ENCODE measurements around the gene PCSK9.

PCSK9 gene

DNA sequence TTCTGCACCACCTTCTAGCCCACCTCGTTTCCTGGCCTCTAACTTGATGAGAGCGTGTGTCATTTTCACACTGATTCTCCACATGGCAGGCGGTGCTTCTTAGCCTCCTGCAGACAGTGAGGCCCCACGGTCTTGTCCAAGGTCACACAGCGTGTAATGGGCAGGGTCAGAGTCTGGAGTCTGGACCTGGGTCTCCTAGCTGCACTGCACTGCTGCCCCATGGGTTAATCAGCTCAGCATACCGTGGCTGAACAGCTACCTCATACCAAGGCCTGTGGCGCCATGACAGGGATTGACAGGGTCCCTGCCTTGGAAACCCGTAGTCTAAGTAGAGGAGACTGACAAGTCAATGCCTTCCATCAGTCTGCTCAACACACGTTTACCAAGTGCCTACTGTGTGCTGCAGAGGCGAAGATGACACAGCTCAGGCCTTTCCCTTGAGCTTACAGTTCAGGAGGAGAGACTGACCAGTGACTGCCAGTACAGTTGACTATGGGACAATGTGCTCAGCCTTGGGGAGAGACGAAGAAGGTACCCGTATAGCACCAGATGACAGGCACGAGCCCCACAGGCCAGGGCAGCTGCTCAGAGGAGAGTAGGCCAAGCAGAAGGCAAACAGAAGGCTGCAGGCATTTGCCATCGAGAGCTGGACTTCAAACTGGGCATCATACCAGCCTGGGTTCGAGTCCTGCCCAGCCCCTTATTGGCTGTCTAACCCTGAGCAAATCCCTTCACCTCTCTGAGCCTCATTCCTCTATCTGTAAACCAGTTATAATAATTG lies 5.5 kb downstream of the PCSK9 start:
- no peak for DNase-seq (ENCODE audit: low read depth)

DNA sequence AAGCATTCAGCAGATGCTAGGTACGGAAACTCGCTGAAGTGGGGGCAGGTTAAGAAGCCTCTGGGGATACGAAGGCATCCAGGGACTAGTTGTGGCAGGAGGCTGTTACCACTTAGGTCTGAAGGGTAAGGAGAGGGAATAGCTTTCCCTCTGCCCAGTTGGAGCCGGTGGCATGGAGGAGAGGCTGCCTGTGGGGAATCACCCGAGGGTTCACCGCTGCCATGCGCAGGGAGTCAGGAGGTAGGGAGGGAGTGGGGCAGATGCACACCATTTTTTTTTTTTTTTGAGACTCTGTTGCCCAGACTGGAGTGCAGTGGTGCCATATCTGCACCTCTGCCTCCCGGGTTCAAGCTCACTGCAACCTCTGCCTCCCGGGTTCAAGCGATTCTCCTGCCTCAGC lies 6.1 kb downstream of the PCSK9 start:
- DNase-seq (ENCODE audit: low read depth): no peak

DNA sequence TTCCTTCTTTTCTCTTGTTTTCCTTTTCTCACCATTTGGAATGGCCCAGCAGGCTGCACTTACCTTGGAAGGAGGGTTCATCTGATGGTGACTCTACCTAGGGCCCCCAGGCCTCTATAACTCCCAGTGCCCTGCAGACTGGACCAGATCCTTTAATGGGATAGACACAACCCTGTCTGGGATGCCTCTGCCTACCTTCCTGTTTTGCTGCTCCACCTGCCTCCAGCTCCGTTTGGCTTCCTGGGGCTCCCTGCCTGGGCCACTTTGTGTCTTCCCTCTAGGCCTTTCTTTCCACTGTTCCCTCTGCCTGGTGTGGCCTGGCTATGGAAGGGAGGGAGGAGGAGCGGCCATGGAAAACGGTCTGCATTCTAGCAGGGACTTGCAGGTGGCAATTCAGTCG lies 7.5 kb downstream of the PCSK9 start:
- no peak for DNase-seq (ENCODE audit: low read depth)

DNA sequence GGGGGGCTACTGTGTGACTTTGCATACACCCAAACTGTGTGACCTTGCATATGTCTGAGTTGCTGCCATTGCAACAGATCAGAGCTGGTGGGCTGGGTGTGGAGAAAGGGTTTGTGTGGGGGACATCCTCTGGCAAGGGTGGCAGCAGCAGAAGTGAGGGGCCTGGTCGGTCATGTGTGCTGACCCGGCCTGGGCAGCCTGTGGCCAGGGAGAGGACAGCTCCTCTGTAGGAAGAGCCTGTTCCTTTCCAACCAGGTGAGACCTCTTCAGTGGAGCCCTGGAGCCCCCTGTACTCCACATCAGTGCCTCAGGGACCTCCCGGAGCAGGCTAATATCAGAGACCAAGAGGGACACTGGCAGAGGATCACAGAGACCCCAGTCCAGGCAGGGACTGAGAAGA lies 8.3 kb downstream of the PCSK9 start:
- DNase-seq (ENCODE audit: low read depth): no peak

DNA sequence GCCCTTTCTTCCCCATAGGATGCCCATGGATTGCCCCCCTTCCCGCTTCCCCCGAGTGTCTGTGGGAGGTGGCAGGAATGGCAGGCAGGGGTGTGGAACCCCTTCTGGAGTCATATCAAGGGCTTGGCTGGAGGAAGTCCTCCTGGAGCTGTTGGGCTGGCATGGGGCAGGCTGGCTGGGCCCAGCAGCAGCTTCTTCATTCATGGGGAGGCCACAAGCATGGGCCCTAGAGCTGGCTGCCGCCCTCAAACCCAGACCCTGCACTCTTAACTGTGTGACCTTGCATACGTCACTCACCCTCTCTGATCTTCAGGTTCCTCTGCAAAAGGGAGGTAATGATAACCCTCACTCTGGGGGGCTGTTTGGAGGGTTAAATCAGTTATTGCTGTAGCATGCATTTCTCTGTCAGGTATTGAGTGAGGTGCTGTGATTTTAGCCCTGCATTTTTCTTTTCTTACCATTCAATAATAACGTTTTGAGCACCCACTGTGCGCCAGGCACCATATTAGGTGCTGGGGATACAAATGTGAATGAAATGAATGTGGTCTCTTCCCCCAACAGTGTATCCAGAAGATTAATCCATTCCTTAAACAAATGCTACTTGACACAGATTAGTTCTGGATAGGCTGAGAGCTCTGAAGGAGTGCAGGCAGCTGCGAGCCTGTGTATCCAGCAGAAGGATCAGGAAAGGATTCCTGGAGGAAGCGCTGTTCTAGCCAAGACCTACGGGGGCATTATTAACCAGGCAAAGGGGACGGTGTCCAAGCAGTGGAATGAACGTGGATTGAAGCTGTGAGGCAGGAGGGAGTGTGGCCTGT lies 9.3 kb downstream of the PCSK9 start:
- no peak for DNase-seq (ENCODE audit: low read depth)

DNA sequence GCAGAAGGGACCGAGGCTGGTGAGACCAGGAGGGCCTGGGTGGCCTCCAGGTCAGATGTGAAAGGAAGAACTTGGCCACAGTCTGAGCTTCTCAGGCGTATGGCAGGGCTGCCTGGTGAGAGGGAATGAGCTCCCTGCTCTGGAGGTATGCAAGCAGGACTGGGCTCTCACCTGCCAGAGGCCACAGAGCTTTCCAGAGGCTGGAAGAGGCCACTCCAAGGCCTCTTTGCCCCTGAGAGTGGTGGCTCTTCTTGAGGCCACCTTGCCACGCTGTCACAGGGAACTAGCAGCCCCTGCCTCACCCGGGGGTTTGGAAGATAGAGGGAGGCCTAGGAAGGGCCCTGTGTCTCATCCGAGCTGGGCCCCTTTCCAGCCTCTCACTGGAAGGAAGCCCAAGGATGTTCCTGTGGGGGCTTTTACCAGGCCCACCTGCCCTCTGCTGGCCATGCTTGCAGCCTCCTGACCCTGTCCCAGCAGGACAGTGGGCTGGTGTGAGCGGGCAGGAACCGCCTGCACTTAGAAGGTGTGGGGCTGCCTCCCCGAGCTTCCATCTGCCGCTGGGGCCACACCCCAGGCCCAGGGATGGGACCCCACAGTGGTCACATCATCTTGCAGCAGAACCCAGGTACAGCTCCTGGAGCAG lies 10.0 kb downstream of the PCSK9 start:
- DNase-seq (ENCODE audit: low read depth): no peak

DNA sequence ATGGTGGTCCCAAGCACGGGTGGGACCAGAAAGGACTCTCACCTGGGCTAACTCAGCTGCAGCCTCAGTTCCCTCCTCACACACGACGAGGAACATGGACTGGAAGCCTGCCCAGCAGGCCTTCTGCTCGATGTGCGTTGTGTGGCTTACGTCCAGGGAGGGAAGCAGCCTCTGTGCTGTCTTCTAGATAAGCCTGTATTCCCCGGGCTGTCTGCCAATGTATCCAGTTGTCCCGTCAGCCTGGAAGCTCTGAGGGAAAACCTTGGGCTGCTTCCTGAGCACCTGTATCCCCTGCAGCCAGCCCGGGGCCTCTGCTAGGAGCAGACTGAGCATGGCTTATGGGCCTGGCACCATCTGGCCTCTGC lies 10.5 kb downstream of the PCSK9 start:
- no peak for DNase-seq (ENCODE audit: low read depth)

DNA sequence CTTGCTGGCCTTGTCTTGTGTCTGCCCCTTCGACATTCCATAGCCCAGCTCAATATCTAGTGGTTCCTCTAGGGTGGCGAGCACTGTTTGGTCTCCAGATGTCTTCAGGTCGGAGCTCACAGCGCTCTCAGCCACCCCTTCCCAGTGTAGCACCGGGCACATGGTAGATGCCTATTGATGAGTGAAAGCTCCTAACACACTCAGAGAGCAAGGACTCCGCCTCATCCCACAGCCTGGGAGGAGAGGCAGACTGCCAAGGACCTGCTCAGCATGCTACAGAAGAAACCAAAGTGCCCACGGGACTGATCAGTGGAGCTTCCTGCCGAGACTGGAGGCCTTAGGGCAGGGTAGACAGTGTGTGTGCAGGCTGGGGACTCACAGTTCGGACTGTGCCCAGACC lies 10.9 kb downstream of the PCSK9 start:
- DNase-seq (ENCODE audit: low read depth): no peak

DNA sequence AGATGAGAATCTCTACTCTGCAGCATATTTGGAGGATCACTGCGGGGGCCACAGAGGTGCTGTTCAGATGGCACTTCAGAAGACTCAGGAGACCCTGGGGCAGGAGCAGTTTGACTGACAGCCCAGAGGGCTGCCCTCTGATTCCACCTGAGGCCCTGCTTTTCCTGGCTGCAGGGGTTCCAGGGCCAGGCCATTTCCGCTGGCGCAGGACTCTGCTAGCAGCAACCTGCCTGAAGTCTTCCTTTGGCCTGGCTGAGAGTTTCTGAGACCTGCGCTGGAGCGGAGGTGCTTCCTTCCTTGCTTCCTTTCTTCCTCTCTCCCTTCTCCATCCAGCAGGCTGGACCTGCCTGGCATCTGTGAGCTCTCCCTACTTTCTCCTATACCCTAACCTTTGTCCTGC lies 11.8 kb downstream of the PCSK9 start:
- no peak for DNase-seq (ENCODE audit: low read depth)

DNA sequence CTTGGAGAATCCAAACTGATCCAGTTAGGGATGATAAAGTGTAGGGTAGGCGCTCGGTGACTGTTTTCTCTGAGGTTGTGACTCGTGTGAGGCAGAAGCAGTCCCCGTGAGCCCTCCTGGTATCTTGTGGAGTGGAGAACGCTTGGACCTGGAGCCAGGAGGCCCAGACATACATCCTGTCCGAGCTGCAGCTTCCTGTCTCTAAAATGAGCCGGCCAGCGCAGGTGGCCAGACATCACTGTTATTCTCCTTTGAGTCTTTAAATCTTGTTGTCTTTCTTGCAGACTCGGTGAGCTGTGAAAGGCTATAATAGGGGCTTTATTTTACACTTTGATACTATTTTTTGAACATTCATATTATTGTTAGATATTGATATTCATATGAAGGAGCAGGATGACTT lies 12.3 kb downstream of the PCSK9 start:
- no peak for DNase-seq (ENCODE audit: low read depth)

DNA sequence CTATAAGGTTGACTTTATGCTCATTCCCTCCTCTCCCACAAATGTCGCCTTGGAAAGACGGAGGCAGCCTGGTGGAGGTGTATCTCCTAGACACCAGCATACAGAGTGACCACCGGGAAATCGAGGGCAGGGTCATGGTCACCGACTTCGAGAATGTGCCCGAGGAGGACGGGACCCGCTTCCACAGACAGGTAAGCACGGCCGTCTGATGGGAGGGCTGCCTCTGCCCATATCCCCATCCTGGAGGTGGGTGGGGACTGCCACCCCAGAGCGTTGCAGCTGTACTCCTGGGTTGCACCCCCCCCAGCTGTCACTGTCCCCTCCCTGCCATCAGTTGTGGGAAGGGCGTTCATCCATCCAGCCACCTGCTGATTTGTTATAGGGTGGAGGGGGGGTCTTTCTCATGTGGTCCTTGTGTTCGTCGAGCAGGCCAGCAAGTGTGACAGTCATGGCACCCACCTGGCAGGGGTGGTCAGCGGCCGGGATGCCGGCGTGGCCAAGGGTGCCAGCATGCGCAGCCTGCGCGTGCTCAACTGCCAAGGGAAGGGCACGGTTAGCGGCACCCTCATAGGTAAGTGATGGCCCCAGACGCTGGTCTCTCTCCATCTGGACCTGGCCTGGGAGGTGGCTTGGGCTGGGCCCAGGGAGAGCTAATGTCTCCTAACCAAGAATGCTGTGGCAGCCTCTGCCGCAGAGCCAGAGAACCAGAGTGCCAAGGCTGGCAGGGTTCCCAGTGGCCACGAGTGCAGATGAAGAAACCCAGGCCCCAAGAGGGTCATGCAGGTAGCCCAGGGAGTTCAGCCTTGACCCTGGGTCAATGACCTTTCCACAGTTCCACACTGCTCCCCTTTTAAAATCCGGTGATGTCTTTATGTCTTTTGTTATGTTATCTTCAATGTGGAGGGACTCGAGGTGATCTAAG lies 13.1 kb downstream of the PCSK9 start:
- no peak for DNase-seq (ENCODE audit: low read depth)

DNA sequence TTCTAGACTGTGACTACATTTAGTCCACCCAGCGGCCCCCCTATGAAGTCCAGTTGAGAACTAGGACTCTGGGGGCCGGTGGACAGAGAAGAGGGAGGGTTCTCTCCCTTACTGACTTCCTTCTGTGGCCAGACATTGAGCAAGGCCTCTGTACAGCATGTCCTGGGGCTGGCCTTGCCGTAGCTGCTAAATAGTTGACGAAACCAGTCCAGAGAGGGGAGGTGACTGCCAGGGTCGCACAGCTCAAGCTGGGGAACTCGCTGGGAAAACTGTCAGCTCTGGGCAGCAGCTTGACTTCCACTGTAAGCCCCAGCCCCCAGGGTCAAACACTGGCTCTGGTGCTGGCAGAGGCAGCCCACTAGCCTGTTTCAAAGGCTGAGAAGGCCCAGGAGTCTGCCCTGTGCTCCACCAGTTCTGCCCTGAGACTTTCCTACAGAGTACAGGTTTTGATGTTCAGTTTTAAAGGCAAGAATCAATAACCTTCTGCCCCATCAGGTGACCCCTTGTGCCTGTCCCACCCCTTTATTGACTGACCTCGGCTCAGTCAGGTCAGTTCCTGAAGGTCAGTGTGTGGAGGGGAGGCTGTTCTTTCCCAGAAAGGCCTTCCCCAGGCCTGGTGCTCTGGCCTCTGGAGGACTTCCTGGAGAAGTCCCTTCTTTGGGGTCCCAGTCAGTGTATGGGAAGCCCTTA lies 14.1 kb downstream of the PCSK9 start:
- DNase-seq (ENCODE audit: low read depth): no peak

DNA sequence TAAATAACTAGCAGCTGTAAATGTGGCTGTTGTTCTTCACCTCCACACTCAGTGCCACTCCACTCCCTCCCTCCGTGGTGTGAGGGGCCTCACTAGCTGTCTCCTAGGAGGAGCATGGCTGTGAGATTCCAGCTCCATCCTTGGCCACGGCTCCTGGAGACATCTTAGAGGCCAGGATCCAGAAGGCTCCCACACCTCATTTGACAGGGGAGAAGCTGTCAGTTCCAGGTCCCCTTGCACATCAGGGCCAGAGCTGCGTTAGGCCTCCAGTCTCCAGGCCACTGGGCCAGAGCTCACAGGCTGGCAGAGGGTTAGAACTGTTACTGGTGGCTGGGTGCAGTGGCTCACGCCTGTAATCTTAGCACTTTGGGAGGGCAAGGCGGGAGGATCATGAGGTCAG lies 15.0 kb downstream of the PCSK9 start:
- no peak for DNase-seq (ENCODE audit: low read depth)

DNA sequence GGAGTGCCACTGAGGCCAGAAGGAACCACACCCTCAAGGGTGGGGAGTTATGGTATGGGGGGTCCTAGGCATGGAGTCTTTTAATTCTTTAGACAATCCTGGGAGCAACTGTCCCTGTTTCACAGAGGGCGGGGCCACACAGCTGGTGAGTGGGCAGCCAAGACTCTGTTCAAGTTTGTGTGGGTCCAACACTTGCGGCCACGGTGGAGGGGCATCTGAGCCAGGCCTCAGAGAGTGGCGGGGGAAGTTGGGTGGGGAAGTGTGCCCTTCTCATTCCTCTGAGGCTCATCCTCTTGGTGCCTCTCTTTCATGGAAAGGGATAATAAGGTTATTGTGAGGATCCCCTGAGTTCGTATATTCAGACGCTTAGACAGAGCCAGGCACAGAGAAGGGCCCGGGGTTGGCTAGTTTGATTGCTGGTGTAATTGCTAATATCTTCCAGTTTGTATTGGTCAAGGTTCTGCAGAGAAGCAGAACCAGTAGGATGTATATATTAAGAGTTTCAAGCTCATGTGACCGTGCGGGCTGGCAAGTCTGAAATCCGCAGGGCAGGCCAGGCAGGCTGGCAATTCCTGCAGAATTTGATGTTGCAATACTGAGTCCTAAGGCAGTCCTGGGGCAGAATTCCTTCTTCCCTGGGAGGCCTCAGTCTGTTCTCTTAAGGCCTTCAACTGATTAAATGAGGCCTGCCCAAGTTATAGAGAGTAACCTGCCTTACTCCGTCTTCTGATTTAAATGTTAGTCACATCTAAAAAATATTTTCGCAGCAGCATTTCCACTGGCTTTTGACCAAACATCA lies 15.9 kb downstream of the PCSK9 start:
- DNase-seq (ENCODE audit: low read depth): no peak

DNA sequence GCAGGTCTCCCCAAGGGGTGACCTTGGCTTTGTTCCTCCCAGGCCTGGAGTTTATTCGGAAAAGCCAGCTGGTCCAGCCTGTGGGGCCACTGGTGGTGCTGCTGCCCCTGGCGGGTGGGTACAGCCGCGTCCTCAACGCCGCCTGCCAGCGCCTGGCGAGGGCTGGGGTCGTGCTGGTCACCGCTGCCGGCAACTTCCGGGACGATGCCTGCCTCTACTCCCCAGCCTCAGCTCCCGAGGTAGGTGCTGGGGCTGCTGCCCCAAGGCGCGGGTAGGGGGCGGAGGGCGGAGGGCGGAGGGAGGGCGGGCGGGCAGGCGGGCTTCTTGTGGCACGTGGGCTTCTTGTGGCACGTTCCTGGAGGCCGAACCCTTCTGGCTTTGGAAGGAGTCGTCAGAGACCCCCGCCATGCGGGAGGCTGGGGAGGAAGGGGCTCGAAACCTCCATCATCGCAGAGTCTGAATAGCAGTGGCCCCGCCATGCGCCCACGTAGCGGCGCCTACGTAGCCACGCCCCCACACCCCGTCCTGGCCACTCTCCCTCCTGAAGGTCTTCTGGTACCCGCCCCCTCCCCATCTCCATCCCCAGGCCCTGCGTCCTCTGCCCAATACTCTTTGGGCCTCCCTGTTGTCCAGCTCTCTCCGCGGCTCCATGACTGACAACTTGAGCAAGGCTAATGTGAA lies 16.7 kb downstream of the PCSK9 start:
- no peak for DNase-seq (ENCODE audit: low read depth)

DNA sequence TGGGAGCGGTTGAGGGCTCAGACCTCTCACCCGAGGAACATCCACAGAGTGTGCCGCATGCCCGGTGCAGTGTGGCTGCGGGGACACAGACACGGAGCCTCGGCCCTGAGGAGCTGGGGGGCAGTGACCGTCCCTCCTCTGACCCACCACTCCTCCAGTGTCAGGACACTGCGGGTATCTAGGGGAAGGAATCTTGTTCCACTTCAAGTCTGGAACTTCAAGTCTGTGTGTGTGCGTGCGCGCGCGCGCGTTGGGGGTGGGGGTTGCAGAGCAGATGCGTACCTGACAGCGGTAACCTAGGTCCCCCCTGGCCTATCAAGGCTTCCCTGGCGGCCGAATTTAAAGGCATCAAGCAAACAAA lies 17.3 kb downstream of the PCSK9 start:
- DNase-seq (ENCODE audit: low read depth): no peak

DNA sequence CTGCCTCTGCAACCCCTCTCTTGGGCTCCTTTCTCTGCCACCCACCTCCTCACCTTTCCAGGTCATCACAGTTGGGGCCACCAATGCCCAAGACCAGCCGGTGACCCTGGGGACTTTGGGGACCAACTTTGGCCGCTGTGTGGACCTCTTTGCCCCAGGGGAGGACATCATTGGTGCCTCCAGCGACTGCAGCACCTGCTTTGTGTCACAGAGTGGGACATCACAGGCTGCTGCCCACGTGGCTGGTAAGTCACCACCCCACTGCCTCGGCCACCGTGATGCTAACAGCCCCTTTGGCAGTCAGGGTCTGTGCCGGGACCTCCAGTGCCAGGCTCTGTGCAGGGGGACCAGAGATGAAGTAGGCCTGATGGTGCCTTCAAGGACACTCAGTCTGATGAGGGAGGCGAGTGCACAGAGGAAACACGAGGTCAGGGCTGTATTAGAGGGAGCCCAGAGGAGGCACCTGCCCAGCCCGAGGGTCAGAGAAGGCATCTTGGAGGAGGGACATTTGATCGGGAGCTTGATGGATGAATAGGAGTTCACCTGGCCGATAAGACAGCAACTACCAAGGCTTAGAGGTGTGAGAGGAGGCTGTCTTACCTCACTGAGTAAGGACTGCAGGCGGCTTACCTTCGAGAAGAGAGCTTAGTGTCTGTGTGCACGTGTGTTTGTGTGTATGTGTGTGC lies 18.1 kb downstream of the PCSK9 start:
- no peak for DNase-seq (ENCODE audit: low read depth)

DNA sequence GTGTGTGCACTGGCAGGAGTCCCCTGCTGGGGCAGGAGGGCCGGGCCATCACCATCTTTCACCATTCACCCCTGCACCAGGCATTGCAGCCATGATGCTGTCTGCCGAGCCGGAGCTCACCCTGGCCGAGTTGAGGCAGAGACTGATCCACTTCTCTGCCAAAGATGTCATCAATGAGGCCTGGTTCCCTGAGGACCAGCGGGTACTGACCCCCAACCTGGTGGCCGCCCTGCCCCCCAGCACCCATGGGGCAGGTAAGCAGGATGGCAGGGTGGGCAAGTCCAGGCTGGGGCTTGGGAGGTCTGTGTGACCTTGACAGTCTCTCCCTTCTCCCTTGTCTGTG lies 18.6 kb downstream of the PCSK9 start:
- no peak for DNase-seq (ENCODE audit: low read depth)

DNA sequence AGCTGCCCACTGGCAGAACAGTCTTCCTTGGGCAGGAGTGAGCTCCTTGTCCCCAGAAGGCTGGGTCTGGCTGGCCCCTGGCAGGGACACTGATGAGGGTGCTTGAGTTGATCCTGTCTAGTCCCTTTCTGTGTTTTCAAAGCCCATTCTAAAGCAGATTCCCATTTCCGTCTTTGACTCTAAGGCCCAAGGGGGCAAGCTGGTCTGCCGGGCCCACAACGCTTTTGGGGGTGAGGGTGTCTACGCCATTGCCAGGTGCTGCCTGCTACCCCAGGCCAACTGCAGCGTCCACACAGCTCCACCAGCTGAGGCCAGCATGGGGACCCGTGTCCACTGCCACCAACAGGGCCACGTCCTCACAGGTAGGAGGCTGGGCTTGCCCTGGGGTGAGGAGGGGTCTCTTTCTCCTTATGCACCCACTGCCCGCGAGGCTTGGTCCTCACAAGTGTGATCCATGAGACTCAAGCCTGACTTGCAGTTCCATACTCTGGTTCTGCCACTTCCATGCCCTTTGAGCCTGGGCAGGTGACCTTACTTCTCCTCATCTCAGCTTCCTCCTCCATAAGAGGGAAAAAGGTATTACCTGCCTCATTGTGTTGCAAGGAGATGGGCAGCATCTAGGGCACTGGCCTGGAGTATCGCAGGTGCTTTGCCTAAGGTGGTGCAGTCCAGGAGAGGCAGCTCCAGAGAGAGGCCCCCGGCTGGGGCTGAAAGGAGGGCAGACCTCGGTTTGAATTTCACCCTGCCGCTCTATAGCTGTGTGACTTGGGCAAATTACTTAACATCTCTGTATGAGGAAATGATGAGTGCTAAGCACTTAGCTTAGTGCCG lies 20.2 kb downstream of the PCSK9 start:
- no peak for DNase-seq (ENCODE audit: low read depth)

Measured in HS-27A (cell line).